Activated T-helper 17 cell treated with anti-CD3 and anti-CD28 coated beads, Interleukin-2, amount 50 U/mL, for 72 hours (primary cell): ENCODE results near the gene ASCL5. TPM values are rescaled to one million over a fixed set of nuclear protein-coding genes. Genes with fewer than 3 reads are reported as not detected.
"Not testable (repeated sequence)": the region's sequence is repeated elsewhere in the genome, so short reads cannot be mapped to it uniquely, and the experiment has no call there.

ENCODE experiments used
- ATAC-seq: fragments of 150-1000 bp; cut with Tn5 transposase; replicated peaks from 2 replicates; pipeline ENCODE4 v1.10.0; 2021; ENCODE audit warnings: mild to moderate bottlenecking, moderate library complexity
- H3K27ac Mint-ChIP-seq: one replicate; pipeline ENCODE4 v1.8.0; 2022; ENCODE audit warnings: mixed read lengths
- H3K27me3 Mint-ChIP-seq: one replicate; pipeline ENCODE4 v1.8.0; 2022; ENCODE audit warnings: mixed read lengths
- H3K36me3 Mint-ChIP-seq: one replicate; pipeline ENCODE4 v1.8.0; 2022; ENCODE audit warnings: low read depth, mild to moderate bottlenecking, mixed read lengths
- H3K4me1 Mint-ChIP-seq: one replicate; pipeline ENCODE4 v1.8.0; 2022; ENCODE audit warnings: mixed read lengths
- H3K4me3 Mint-ChIP-seq: one replicate; pipeline ENCODE4 v1.8.0; 2022; ENCODE audit warnings: mild to moderate bottlenecking, mixed read lengths
- H3K9me3 Mint-ChIP-seq: one replicate; pipeline ENCODE4 v1.8.0; 2022; ENCODE audit warnings: mixed read lengths
- total RNA-seq, 2 donors: library from RNA; stranded (reverse); gene quantifications; one replicate each; pipeline ENCODE4 v1.2.3, GENCODE V29; 2022

Gene ASCL5
- total RNA-seq, 2 donors from 2014 or later: 0.19 TPM; not detected in 1

- not testable (repeated sequence) for H3K4me3 Mint-ChIP-seq, H3K4me1 Mint-ChIP-seq, H3K36me3 Mint-ChIP-seq, H3K27ac Mint-ChIP-seq, H3K9me3 Mint-ChIP-seq, ATAC-seq
- peaks cover 10% of the 10 kb centered on the region for H3K27me3 Mint-ChIP-seq
Observed at GRCh38 chr1:201163036-201163435, 36.1 kb upstream of the ASCL5 start.

- no peaks in the 10 kb centered on the region for H3K4me1 Mint-ChIP-seq
- no peaks in the 10 kb centered on the region for H3K36me3 Mint-ChIP-seq
- no peak for ATAC-seq
- no peak overlapping the region for H3K4me3 Mint-ChIP-seq
- H3K9me3 Mint-ChIP-seq: no peaks in the 10 kb centered on the region
- no peak overlapping the region for H3K27ac Mint-ChIP-seq
- peaks cover 25% of the 10 kb centered on the region for H3K27me3 Mint-ChIP-seq
Observed at GRCh38 chr1:201157949-201158348, 31.0 kb upstream of the ASCL5 start.

- Mint-ChIP-seq H3K4me1 (no peaks in the 10 kb centered on the region), H3K27ac (no peak overlapping the region), H3K36me3 (peaks cover 5% of the 10 kb centered on the region), H3K9me3 (no peaks in the 10 kb centered on the region), H3K27me3 (peaks cover 25% of the 10 kb centered on the region), H3K4me3 (no peak overlapping the region)
- no peak for ATAC-seq
Observed at GRCh38 chr1:201156819-201157218, 29.8 kb upstream of the ASCL5 start.

- ATAC-seq: no peak
- Mint-ChIP-seq H3K36me3 (peaks cover 10% of the 10 kb centered on the region), H3K4me1 (no peaks in the 10 kb centered on the region), H3K9me3 (no peaks in the 10 kb centered on the region), H3K4me3 (no peak overlapping the region), H3K27ac (no peak overlapping the region), H3K27me3 (peaks cover 25% of the 10 kb centered on the region)
Observed at GRCh38 chr1:201156346-201156745, 29.4 kb upstream of the ASCL5 start.

GRCh38 chr1:201155354-201155753 is 28.4 kb upstream of the ASCL5 start:
- H3K27me3 Mint-ChIP-seq: peaks cover 22% of the 10 kb centered on the region
- no peak overlapping the region for H3K27ac Mint-ChIP-seq
- no peaks in the 10 kb centered on the region for H3K9me3 Mint-ChIP-seq
- H3K4me1 Mint-ChIP-seq: no peaks in the 10 kb centered on the region
- no peak for ATAC-seq
- no peak overlapping the region for H3K4me3 Mint-ChIP-seq
- peaks cover 20% of the 10 kb centered on the region for H3K36me3 Mint-ChIP-seq

- peak; percentile 98 for ATAC-seq
- peak within 1 kb of the TSS; percentile 92 for H3K27ac Mint-ChIP-seq
- H3K36me3 Mint-ChIP-seq: peaks cover 27% of the 10 kb centered on the region
- H3K9me3 Mint-ChIP-seq: no peaks in the 10 kb centered on the region
- H3K4me1 Mint-ChIP-seq: no peaks in the 10 kb centered on the region
- peak within 1 kb of the TSS; percentile 90 for H3K4me3 Mint-ChIP-seq
- H3K27me3 Mint-ChIP-seq: peaks cover 22% of the 10 kb centered on the region
Observed at GRCh38 chr1:201154389-201155165, 27.6 kb upstream of the ASCL5 start, which contains the start of gene TMEM9. Gene TMEM9, minus strand, starts transcription at chr1:201154474. Its CDS starts 551 bp downstream, at chr1:201153923.

- no peaks in the 10 kb centered on the region for H3K9me3 Mint-ChIP-seq
Observed at GRCh38 chr1:201153474-201154388, 26.7 kb upstream of the ASCL5 start.

GRCh38 chr1:201149400-201149799 is 22.4 kb upstream of the ASCL5 start:
- H3K36me3 Mint-ChIP-seq: peaks cover 72% of the 10 kb centered on the region
- H3K9me3 Mint-ChIP-seq: no peaks in the 10 kb centered on the region
- no peaks in the 10 kb centered on the region for H3K27me3 Mint-ChIP-seq
- no peak overlapping the region for H3K4me3 Mint-ChIP-seq
- no peaks in the 10 kb centered on the region for H3K4me1 Mint-ChIP-seq
- ATAC-seq: no peak
- H3K27ac Mint-ChIP-seq: no peak overlapping the region

More at GRCh38 chr1:201153474-201154388, 26.7 kb upstream of the ASCL5 start:
- H3K27ac Mint-ChIP-seq: peak overlapping the region; percentile 92
- peak overlapping the region; percentile 90 for H3K4me3 Mint-ChIP-seq
- no peaks in the 10 kb centered on the region for H3K4me1 Mint-ChIP-seq
- peak; percentile 84 for ATAC-seq
- peaks cover 35% of the 10 kb centered on the region for H3K36me3 Mint-ChIP-seq
- peaks cover 19% of the 10 kb centered on the region for H3K27me3 Mint-ChIP-seq

- Mint-ChIP-seq H3K4me1 (no peaks in the 10 kb centered on the region), H3K4me3 (no peak overlapping the region), H3K36me3 (peaks cover 87% of the 10 kb centered on the region), H3K27ac (no peak overlapping the region), H3K27me3 (no peaks in the 10 kb centered on the region), H3K9me3 (no peaks in the 10 kb centered on the region)
- ATAC-seq: no peak
Observed at GRCh38 chr1:201147396-201148015, 20.5 kb upstream of the ASCL5 start.

GRCh38 chr1:201146626-201147390 is 19.8 kb upstream of the ASCL5 start:
- Mint-ChIP-seq H3K4me3 (no peak overlapping the region), H3K27me3 (no peaks in the 10 kb centered on the region), H3K27ac (no peak overlapping the region), H3K4me1 (no peaks in the 10 kb centered on the region), H3K36me3 (peaks cover 82% of the 10 kb centered on the region), H3K9me3 (no peaks in the 10 kb centered on the region)
- ATAC-seq: no peak

- no peak overlapping the region for H3K27ac Mint-ChIP-seq
- ATAC-seq: no peak
- no peak overlapping the region for H3K4me3 Mint-ChIP-seq
- H3K9me3 Mint-ChIP-seq: no peaks in the 10 kb centered on the region
- H3K27me3 Mint-ChIP-seq: no peaks in the 10 kb centered on the region
- no peaks in the 10 kb centered on the region for H3K4me1 Mint-ChIP-seq
- peaks cover 72% of the 10 kb centered on the region for H3K36me3 Mint-ChIP-seq
Observed at GRCh38 chr1:201145816-201146215, 18.8 kb upstream of the ASCL5 start.

GRCh38 chr1:201145132-201145531 is 18.1 kb upstream of the ASCL5 start:
- Mint-ChIP-seq H3K36me3 (peaks cover 65% of the 10 kb centered on the region), H3K4me1 (no peaks in the 10 kb centered on the region), H3K27ac (no peak overlapping the region), H3K27me3 (no peaks in the 10 kb centered on the region), H3K9me3 (no peaks in the 10 kb centered on the region), H3K4me3 (no peak overlapping the region)
- ATAC-seq: no peak

- Mint-ChIP-seq H3K27me3 (no peaks in the 10 kb centered on the region), H3K27ac (no peak overlapping the region), H3K4me1 (no peaks in the 10 kb centered on the region), H3K4me3 (no peak overlapping the region), H3K9me3 (no peaks in the 10 kb centered on the region), H3K36me3 (peaks cover 61% of the 10 kb centered on the region)
- ATAC-seq: no peak
Observed at GRCh38 chr1:201144701-201145100, 17.7 kb upstream of the ASCL5 start.
